Neural cell (in vitro differentiated cells): ENCODE results near the gene USP37. TPM values are rescaled to one million over a fixed set of nuclear protein-coding genes. Genes with fewer than 3 reads are reported as not detected.

Source experiments
- H2AFZ ChIP-seq: fragments of 200-600, 300-800 bp; sonication (generic), shearing (Covaris generic); 2 replicates; pipeline ENCODE4 v1.6.0; 2014; ENCODE audit warnings: low read depth, mild to moderate bottlenecking, antibody characterized with exemption, low read length, moderate library complexity
- H3F3A ChIP-seq: fragments of 200-600 bp; shearing (Covaris generic); 2 replicates; pipeline ENCODE4 v1.6.1; 2016; ENCODE audit warnings: mild to moderate bottlenecking, moderate library complexity, mixed read lengths, antibody characterized with exemption, low read length; ENCODE audit not compliant: insufficient read depth, poor library complexity, severe bottlenecking
- H3K27ac ChIP-seq: fragments of 200-600, 300-800 bp; sonication (generic), shearing (Covaris generic); 2 replicates; pipeline ENCODE4 v1.5.1; 2014; ENCODE audit warnings: mild to moderate bottlenecking, low read length, moderate library complexity
- H3K27me3 ChIP-seq: fragments of 300-800, 200-600 bp; sonication (generic), shearing (Covaris generic); 2 replicates; pipeline ENCODE4 v1.6.0; 2014; ENCODE audit warnings: mild to moderate bottlenecking, low read depth, low read length, moderate library complexity; ENCODE audit not compliant: insufficient read depth
- H3K36me3 ChIP-seq: fragments of 300-800, 200-600 bp; sonication (generic), shearing (Covaris generic); 2 replicates; pipeline ENCODE4 v1.5.1; 2014; ENCODE audit warnings: mild to moderate bottlenecking, antibody characterized with exemption, low read length, moderate library complexity; ENCODE audit not compliant: insufficient read depth
- H3K4me2 ChIP-seq: fragments of 300-800, 200-600 bp; sonication (generic), shearing (Covaris generic); 2 replicates; pipeline ENCODE4 v1.6.0; 2014; ENCODE audit warnings: mild to moderate bottlenecking, low read length
- H3K4me3 ChIP-seq: fragments of 300-800, 200-600 bp; sonication (generic), shearing (Covaris generic); 2 replicates; pipeline ENCODE4 v1.5.1; 2014; ENCODE audit warnings: mild to moderate bottlenecking, low read length, moderate library complexity
- H3K79me2 ChIP-seq: fragments of 200-600 bp; shearing (Covaris generic); replicated peaks from 2 replicates; pipeline ENCODE4 v1.6.0; 2014; ENCODE audit warnings: mild to moderate bottlenecking, low read length, moderate library complexity; ENCODE audit not compliant: insufficient read depth
- H3K9ac ChIP-seq: fragments of 300-800, 200-600 bp; sonication (generic), shearing (Covaris generic); 2 replicates; pipeline ENCODE4 v1.6.1; 2016; ENCODE audit warnings: mild to moderate bottlenecking, low read length, mixed read lengths
- H3K9me2 ChIP-seq: fragments of 200-600 bp; shearing (Covaris generic); 2 replicates; pipeline ENCODE4 v1.6.1; 2016; ENCODE audit warnings: mild to moderate bottlenecking, low read length, mixed read lengths; ENCODE audit not compliant: insufficient read depth
- H3K9me3 ChIP-seq: fragments of 200-600, 300-800 bp; sonication (generic), shearing (Covaris generic); 2 replicates; pipeline ENCODE4 v1.6.1; 2016; ENCODE audit warnings: mild to moderate bottlenecking, mixed run types, low read length, moderate library complexity, mixed read lengths
- H4K20me1 ChIP-seq: fragments of 200-600 bp; shearing (Covaris generic); 2 replicates; pipeline ENCODE4 v1.6.1; 2016; ENCODE audit warnings: mild to moderate bottlenecking, mixed run types; ENCODE audit not compliant: insufficient read depth
- EP300 ChIP-seq: fragments of 450-650 bp; conservative IDR thresholded peaks from 2 replicates; pipeline ENCODE4 v1.6.1; 2014; ENCODE audit warnings: antibody characterized with exemption, mild to moderate bottlenecking, moderate library complexity; ENCODE audit not compliant: poor library complexity, severe bottlenecking
- EZH2 ChIP-seq: fragments of 200-600, 300-800 bp; shearing (Covaris generic), sonication (generic); IDR thresholded peaks from 2 replicates; pipeline ENCODE4 v1.6.1; 2014; ENCODE audit warnings: antibody characterized with exemption, low read length, borderline replicate concordance, mild to moderate bottlenecking; ENCODE audit not compliant: insufficient read depth, poor library complexity, severe bottlenecking
- MXI1 ChIP-seq: fragments of 450-650 bp; conservative IDR thresholded peaks from 2 replicates; pipeline ENCODE4 v1.6.1; 2014; ENCODE audit warnings: antibody characterized with exemption, mild to moderate bottlenecking; ENCODE audit not compliant: poor library complexity, severe bottlenecking
- POLR2AphosphoS5 ChIP-seq: IDR thresholded peaks from 2 replicates; pipeline ENCODE4 v1.6.1; 2012
- RAD21 ChIP-seq: fragments of 450-650 bp; conservative IDR thresholded peaks from 2 replicates; pipeline ENCODE4 v1.6.1; 2014; ENCODE audit warnings: antibody characterized with exemption, mild to moderate bottlenecking, moderate library complexity
- SMC3 ChIP-seq: fragments of 450-650 bp; conservative IDR thresholded peaks from 2 replicates; pipeline ENCODE4 v1.6.1; 2014; ENCODE audit warnings: antibody characterized with exemption, mild to moderate bottlenecking, moderate library complexity; ENCODE audit not compliant: poor library complexity
- TAF1 ChIP-seq: IDR thresholded peaks from 2 replicates; pipeline ENCODE4 v1.6.1; 2012; ENCODE audit warnings: low read depth
- polyA plus RNA-seq: library from polyadenylated mRNA; depleted of rRNA; stranded (reverse); fragments of >200 nt; gene quantifications from 2 replicates; pipeline ENCODE4 v1.2.3, GENCODE V29; 2014
- TF ChIP-seq, protein P1 (sequence below): fragments of 450-650 bp; IDR thresholded peaks from 2 replicates; pipeline ENCODE4 v1.5.1; 2014; ENCODE audit warnings: antibody characterized with exemption, mild to moderate bottlenecking, moderate library complexity; ENCODE audit not compliant: poor library complexity, severe bottlenecking
- TF ChIP-seq, protein P2 (sequence below): IDR thresholded peaks from 2 replicates; pipeline ENCODE4 v1.6.1; 2012; ENCODE audit warnings: borderline replicate concordance

USP37 gene
- polyA plus RNA-seq, 1 donor from 2014 or later, result 16.5 TPM

DNA sequence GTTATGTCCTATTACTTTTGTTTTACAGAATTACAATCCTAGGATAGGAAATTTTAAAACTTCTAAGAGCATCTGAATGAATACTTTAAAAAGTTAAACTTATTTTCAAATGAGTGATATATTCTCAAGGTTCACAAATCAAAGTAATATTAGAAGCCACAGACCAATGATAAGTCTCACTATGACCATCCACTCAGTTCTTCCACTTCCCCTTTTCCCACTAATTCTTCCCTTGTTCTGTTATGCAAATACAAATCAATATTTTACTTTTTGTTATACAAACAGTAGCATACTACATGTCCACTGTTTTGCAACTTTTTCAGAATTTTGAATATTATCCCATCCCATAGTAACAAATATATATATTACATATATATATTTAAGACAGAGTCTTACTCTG, 20.2 kb downstream of the USP37 start:
- Histone ChIP-seq H3K4me2 (no peak overlapping the region), H3K36me3 (peaks cover 2% of the 10 kb centered on the region), H3K9me2 (no peaks in the 10 kb centered on the region), H3K9me3 (no peaks in the 10 kb centered on the region), H3K27me3 (no peaks in the 10 kb centered on the region), H3K9ac (no peak overlapping the region), H3K4me3 (no peak overlapping the region), H4K20me1 (no peaks in the 10 kb centered on the region), H3F3A (no peaks in the 10 kb centered on the region), H3K79me2 (no peaks in the 10 kb centered on the region), H3K27ac (no peak overlapping the region), H2AFZ (no peak overlapping the region)
- TF ChIP-seq RAD21 (no peak), MXI1 (no peak), EP300 (no peak), SMC3 (no peak), EZH2 (no peak), POLR2AphosphoS5 (no peak), TAF1 (no peak)
- TF ChIP-seq, protein P1, sequence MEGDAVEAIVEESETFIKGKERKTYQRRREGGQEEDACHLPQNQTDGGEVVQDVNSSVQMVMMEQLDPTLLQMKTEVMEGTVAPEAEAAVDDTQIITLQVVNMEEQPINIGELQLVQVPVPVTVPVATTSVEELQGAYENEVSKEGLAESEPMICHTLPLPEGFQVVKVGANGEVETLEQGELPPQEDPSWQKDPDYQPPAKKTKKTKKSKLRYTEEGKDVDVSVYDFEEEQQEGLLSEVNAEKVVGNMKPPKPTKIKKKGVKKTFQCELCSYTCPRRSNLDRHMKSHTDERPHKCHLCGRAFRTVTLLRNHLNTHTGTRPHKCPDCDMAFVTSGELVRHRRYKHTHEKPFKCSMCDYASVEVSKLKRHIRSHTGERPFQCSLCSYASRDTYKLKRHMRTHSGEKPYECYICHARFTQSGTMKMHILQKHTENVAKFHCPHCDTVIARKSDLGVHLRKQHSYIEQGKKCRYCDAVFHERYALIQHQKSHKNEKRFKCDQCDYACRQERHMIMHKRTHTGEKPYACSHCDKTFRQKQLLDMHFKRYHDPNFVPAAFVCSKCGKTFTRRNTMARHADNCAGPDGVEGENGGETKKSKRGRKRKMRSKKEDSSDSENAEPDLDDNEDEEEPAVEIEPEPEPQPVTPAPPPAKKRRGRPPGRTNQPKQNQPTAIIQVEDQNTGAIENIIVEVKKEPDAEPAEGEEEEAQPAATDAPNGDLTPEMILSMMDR, result no peak
- TF ChIP-seq, protein P2, sequence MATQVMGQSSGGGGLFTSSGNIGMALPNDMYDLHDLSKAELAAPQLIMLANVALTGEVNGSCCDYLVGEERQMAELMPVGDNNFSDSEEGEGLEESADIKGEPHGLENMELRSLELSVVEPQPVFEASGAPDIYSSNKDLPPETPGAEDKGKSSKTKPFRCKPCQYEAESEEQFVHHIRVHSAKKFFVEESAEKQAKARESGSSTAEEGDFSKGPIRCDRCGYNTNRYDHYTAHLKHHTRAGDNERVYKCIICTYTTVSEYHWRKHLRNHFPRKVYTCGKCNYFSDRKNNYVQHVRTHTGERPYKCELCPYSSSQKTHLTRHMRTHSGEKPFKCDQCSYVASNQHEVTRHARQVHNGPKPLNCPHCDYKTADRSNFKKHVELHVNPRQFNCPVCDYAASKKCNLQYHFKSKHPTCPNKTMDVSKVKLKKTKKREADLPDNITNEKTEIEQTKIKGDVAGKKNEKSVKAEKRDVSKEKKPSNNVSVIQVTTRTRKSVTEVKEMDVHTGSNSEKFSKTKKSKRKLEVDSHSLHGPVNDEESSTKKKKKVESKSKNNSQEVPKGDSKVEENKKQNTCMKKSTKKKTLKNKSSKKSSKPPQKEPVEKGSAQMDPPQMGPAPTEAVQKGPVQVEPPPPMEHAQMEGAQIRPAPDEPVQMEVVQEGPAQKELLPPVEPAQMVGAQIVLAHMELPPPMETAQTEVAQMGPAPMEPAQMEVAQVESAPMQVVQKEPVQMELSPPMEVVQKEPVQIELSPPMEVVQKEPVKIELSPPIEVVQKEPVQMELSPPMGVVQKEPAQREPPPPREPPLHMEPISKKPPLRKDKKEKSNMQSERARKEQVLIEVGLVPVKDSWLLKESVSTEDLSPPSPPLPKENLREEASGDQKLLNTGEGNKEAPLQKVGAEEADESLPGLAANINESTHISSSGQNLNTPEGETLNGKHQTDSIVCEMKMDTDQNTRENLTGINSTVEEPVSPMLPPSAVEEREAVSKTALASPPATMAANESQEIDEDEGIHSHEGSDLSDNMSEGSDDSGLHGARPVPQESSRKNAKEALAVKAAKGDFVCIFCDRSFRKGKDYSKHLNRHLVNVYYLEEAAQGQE, result no peak

DNA sequence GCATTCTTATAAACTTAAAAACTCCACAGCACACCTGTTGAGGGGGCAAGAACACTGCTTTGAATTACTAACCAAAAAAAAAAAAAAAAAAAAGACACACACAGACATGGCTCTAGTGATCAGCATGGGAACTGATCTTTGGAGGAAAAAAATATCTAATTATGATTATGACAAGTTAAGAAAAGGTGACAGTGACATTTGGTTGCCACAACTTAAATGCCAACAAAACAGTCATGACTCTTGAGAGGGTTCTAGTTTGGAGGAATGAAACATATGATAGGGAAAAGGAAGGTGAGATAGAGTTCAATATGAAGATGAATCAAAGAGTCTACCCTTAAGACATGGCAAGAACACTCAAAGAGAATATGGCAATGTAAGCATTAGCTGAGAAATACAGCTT, 20.6 kb downstream of the USP37 start:
- no peak overlapping the region for H3K9ac ChIP-seq
- TF ChIP-seq, protein P2, result no peak
- TF ChIP-seq RAD21, result no peak
- no peak for TF ChIP-seq EP300
- TF ChIP-seq, protein P1, result no peak
- no peak for TF ChIP-seq EZH2
- no peak for TF ChIP-seq POLR2AphosphoS5
- no peak for TF ChIP-seq SMC3
- TF ChIP-seq TAF1, result no peak
- no peak for TF ChIP-seq MXI1
- H3K4me3 ChIP-seq, result no peak overlapping the region
- no peak overlapping the region for H3K27ac ChIP-seq
- no peak overlapping the region for H3K4me2 ChIP-seq
- peaks cover 3% of the 10 kb centered on the region for H3K36me3 ChIP-seq
- H3K79me2 ChIP-seq, result no peaks in the 10 kb centered on the region
- no peaks in the 10 kb centered on the region for H3K9me3 ChIP-seq
- no peak overlapping the region for H2AFZ ChIP-seq
- H3K9me2 ChIP-seq, result no peaks in the 10 kb centered on the region
- no peaks in the 10 kb centered on the region for H4K20me1 ChIP-seq
- H3K27me3 ChIP-seq, result no peaks in the 10 kb centered on the region
- no peaks in the 10 kb centered on the region for H3F3A ChIP-seq
